SK-N-SH (cell line): Measurements from ENCODE around the gene PRKCH. TPM values are rescaled to one million over a fixed set of nuclear protein-coding genes. Genes with fewer than 3 reads are reported as not detected.

Experiments
- CTCF ChIA-PET: fragments of 300-600, 350-600 bp; formaldehyde crosslinking; extraction: SDS; loops from one replicate; lab custom pipeline; 2021; lab: Yijun Ruan, JAX
- POLR2A ChIA-PET: fragments of 350-600 bp; sonication (Branson Sonifier 250); formaldehyde crosslinking; extraction: SDS; loops from one replicate; lab custom pipeline; 2020; ENCODE audit warnings: antibody characterized with exemption, inconsistent platforms; lab: Yijun Ruan, JAX
- DNase-seq: peaks from one replicate; pipeline ENCODE4 v3.0.0; 2012
- H2AFZ ChIP-seq: fragments of 200-600 bp; sonication (generic); 2 replicates; pipeline ENCODE4 v1.8.1; 2016; ENCODE audit warnings: antibody characterized with exemption, mild to moderate bottlenecking, low read depth
- H3F3A ChIP-seq: fragments of 200-600 bp; sonication (generic); replicated peaks from 2 replicates; pipeline ENCODE3; 2016; ENCODE audit warnings: antibody characterized with exemption, mild to moderate bottlenecking; ENCODE audit not compliant: insufficient read depth
- H3K27ac ChIP-seq, 2 experiments: fragments of 200-500 bp in 1 of 2; fragments of 200-600 bp in 1 of 2; sonication (Bioruptor generic) in 1 of 2; sonication (generic), shearing (Covaris generic) in 1 of 2; 2 replicates each; pipeline versions ENCODE4 v1.5.1 to v1.6.1; 2014 to 2016; ENCODE audit warnings: low read depth in 2 of 2, inconsistent platforms in 1 of 2, low read length in 1 of 2, mild to moderate bottlenecking in 1 of 2, mixed read lengths in 1 of 2
- H3K27me3 ChIP-seq: fragments of 200-600 bp; sonication (generic), shearing (Covaris generic); 2 replicates; pipeline ENCODE4 v1.6.1; 2016; ENCODE audit warnings: mixed run types; ENCODE audit not compliant: insufficient read depth
- H3K36me3 ChIP-seq, 2 experiments: fragments of 200-500 bp in 1 of 2; fragments of 200-600 bp in 1 of 2; sonication (Bioruptor generic) in 1 of 2; sonication (generic) in 1 of 2; replicated peaks in 1 of 2; 2 replicates each; pipeline versions ENCODE3 to v1.5.1; 2014 to 2016; ENCODE audit warnings: low read length in 1 of 2, mild to moderate bottlenecking in 1 of 2; ENCODE audit not compliant: insufficient read depth in 2 of 2, control insufficient read depth in 1 of 2
- H3K4me1 ChIP-seq, 2 experiments: fragments of 200-500 bp in 1 of 2; fragments of 200-600 bp in 1 of 2; sonication (Bioruptor generic) in 1 of 2; sonication (generic), shearing (Covaris generic) in 1 of 2; 2 replicates each; pipeline versions ENCODE4 v1.5.1 to v1.6.1; 2014 to 2016; ENCODE audit warnings: low read depth in 1 of 2, low read length in 1 of 2, mixed run types in 1 of 2; ENCODE audit not compliant: insufficient read depth in 2 of 2, control insufficient read depth in 1 of 2
- H3K4me2 ChIP-seq: fragments of 200-600 bp; sonication (generic), shearing (Covaris generic); 2 replicates; pipeline ENCODE4 v1.6.1; 2017; ENCODE audit warnings: mixed run types
- H3K4me3 ChIP-seq, 2 experiments: fragments of 200-500 bp in 1 of 2; fragments of 200-600 bp in 1 of 2; sonication (Bioruptor generic) in 1 of 2; sonication (generic), shearing (Covaris generic) in 1 of 2; 2 replicates each; pipeline versions ENCODE4 v1.5.1 to v1.8.1; 2014 to 2016; ENCODE audit warnings: low read depth in 2 of 2, inconsistent platforms in 1 of 2, low read length in 1 of 2, mild to moderate bottlenecking in 1 of 2, mixed read lengths in 1 of 2, moderate library complexity in 1 of 2
- H3K79me2 ChIP-seq: fragments of 200-600 bp; sonication (generic); 2 replicates; pipeline ENCODE4 v1.8.1; 2017; ENCODE audit warnings: mild to moderate bottlenecking; ENCODE audit not compliant: insufficient read depth
- H3K9ac ChIP-seq: fragments of 200-600 bp; sonication (generic); 2 replicates; pipeline ENCODE4 v1.6.1; 2017; ENCODE audit warnings: mixed run types
- H3K9me2 ChIP-seq: fragments of 200-600 bp; sonication (generic); 2 replicates; pipeline ENCODE4 v1.6.1; 2017; ENCODE audit warnings: mixed run types
- H3K9me3 ChIP-seq: fragments of 200-600 bp; sonication (generic); 2 replicates; pipeline ENCODE4 v1.6.1; 2017; ENCODE audit warnings: mixed run types, mild to moderate bottlenecking, moderate library complexity
- H4K20me1 ChIP-seq: fragments of 200-600 bp; sonication (generic); 2 replicates; pipeline ENCODE4 v1.6.1; 2017; ENCODE audit warnings: mild to moderate bottlenecking, mixed run types; ENCODE audit not compliant: insufficient read depth
- CHD2 ChIP-seq: fragments of 150-350 bp; IDR thresholded peaks from 2 replicates; pipeline ENCODE4 v1.6.1; 2018; ENCODE audit warnings: low read length; ENCODE audit not compliant: partially characterized antibody
- ELF1 ChIP-seq: IDR thresholded peaks from 2 replicates; pipeline ENCODE4 v1.4.0; 2012
- EP300 ChIP-seq, 2 experiments: IDR thresholded peaks; 2 replicates each; pipeline versions ENCODE4 v1.4.0 to v1.6.1; 2012; ENCODE audit warnings: borderline replicate concordance in 1 of 2, low read depth in 1 of 2, low read length in 1 of 2
- EZH2phosphoT487 ChIP-seq: fragments of 200-600 bp; sonication (generic); IDR thresholded peaks from 2 replicates; pipeline ENCODE4 v1.6.1; 2017; ENCODE audit warnings: low read depth, mixed run types, mild to moderate bottlenecking, antibody characterized with exemption, moderate library complexity, borderline replicate concordance
- FOSL2 ChIP-seq: IDR thresholded peaks from 2 replicates; pipeline ENCODE4 v1.4.0; 2012; ENCODE audit warnings: low read depth, mild to moderate bottlenecking, moderate library complexity, borderline replicate concordance
- FOXJ3 ChIP-seq: sonication (generic); formaldehyde crosslinking; IDR thresholded peaks from 2 replicates; pipeline ENCODE4 v1.5.1; 2020; ENCODE audit warnings: mild to moderate bottlenecking, missing genetic modification reagents
- GABPA ChIP-seq: IDR thresholded peaks from 2 replicates; pipeline ENCODE4 v1.4.0; 2012; ENCODE audit warnings: low read depth, mild to moderate bottlenecking
- GATA2 ChIP-seq: sonication (generic); formaldehyde crosslinking; IDR thresholded peaks from 2 replicates; pipeline ENCODE4 v1.5.0; 2020; ENCODE audit warnings: mild to moderate bottlenecking, missing genetic modification reagents
- NRF1 ChIP-seq: IDR thresholded peaks from 2 replicates; pipeline ENCODE4 v1.6.1; 2012; ENCODE audit warnings: low read depth, mild to moderate bottlenecking, low read length
- RCOR1 ChIP-seq: fragments of 150-350 bp; IDR thresholded peaks from 2 replicates; pipeline ENCODE4 v1.6.1; 2017; ENCODE audit warnings: antibody characterized with exemption, low read length
- RFX5 ChIP-seq: IDR thresholded peaks from 2 replicates; pipeline ENCODE4 v1.6.1; 2012; ENCODE audit warnings: mild to moderate bottlenecking, improper control_type of control experiment, low read length
- RXRA ChIP-seq: IDR thresholded peaks from 2 replicates; pipeline ENCODE4 v1.4.0; 2012; ENCODE audit warnings: low read depth, mild to moderate bottlenecking, borderline replicate concordance
- WGBS: methylation state at CpG from one replicate; pipeline ENCODE4 v1.1.6; 2017; ENCODE audit warnings: low lambda C conversion rate; 5-methylcytosine and 5-hydroxymethylcytosine counted together
- polyA plus RNA-seq, 3 experiments: library from polyadenylated mRNA; depleted of rRNA; stranded (reverse); fragments of >200 nt; gene quantifications; 2 replicates each; pipeline ENCODE4 v1.2.3, GENCODE V29; 2012
- TF ChIP-seq, protein P1 (sequence below): IDR thresholded peaks from 2 replicates; pipeline ENCODE4 v1.4.0; 2012; ENCODE audit warnings: low read depth, borderline replicate concordance
- TF ChIP-seq, protein P2 (sequence below): IDR thresholded peaks from 2 replicates; pipeline ENCODE4 v1.6.1; 2012; ENCODE audit warnings: mild to moderate bottlenecking, low read depth, low read length, moderate library complexity

Gene PRKCH
- polyA plus RNA-seq, 1 of the 3 experiments (the other 2 are of a cell fraction): 4.2 TPM

DNA sequence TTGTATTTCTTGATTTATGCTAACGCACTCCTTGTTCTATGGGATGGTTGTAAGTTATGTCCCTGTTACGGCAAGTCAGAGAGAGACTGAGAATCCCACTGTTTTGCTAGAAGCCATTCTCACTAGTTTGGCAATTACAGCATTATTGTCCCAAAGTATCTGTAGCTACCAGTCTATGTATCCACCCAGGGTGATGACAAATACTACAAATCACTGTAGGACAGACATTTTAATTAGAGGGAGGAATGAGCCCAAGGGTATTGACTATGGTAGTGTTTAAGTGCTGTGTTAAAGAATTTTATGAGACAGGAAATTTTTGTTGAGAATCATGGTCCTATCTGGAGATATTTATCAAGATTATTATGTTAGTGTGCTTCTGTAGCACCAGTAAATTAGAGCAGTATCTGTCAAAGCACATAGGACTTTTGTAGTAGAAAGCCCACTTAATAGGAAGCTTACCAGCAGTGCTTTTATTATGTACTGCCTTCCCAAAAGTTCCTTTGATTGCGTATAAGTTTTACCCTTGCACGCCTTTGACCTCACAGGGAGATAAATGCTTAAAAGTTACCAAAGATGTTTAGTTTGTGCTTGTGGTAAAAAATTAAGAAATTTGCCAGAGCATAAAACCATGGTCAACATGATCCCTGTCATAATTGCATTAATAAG is 10.7 kb downstream of the PRKCH start:
- no peak overlapping the region for H3K9ac ChIP-seq

DNA sequence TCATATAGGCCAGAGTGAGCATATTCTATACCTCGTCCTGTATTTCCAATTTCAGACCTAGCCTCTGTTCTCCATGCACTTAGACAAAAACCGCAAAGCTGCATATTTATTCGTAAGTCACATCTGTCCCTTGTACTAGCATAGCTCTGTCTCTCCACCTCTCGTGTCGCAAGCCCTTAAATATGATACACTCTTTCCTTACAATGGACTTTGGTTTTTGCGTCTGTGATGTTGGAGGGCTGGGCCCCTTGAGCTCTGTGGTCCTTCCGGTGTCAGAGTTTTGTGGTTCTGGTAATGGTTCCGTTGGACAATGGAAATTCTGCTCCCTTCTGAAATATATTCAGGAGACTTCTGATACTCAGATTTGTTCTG is 11.3 kb downstream of the PRKCH start:
- no peaks in the 10 kb centered on the region for H4K20me1 ChIP-seq
- no peaks in the 10 kb centered on the region for H3K9me3 ChIP-seq
- no peak overlapping the region for H3K4me2 ChIP-seq
- no peaks in the 10 kb centered on the region for H3K4me1 ChIP-seq
- no peaks in the 10 kb centered on the region for H3K27me3 ChIP-seq
- H3K36me3 ChIP-seq: no peaks in the 10 kb centered on the region
- POLR2A ChIA-PET: no interaction called here
- H3K27ac ChIP-seq: no peak overlapping the region
- CTCF ChIA-PET: interaction anchor here (1.1 to 1.8 kb wide), 4 partner anchors 11 to 71 kb away, joined by 3 to 5 read pairs (median 4); partner anchors contain the start of gene PRKCH
- H3K9ac ChIP-seq: no peak overlapping the region
- H3F3A ChIP-seq: no peaks in the 10 kb centered on the region
- no peak overlapping the region for H2AFZ ChIP-seq
- no peaks in the 10 kb centered on the region for H3K9me2 ChIP-seq
- TF ChIP-seq GATA2 (CRISPR knock-in tag): no peak
- TF ChIP-seq EP300 (IDR thresholded peaks at IDR 0.05; ENCODE audit: borderline replicate concordance in 1 of 2, low read depth in 1 of 2, low read length in 1 of 2): no peak
- no peak for TF ChIP-seq FOXJ3 (CRISPR knock-in tag)
- TF ChIP-seq FOSL2: no peak
- TF ChIP-seq CHD2: no peak
- TF ChIP-seq RFX5: no peak
- TF ChIP-seq, protein P1, sequence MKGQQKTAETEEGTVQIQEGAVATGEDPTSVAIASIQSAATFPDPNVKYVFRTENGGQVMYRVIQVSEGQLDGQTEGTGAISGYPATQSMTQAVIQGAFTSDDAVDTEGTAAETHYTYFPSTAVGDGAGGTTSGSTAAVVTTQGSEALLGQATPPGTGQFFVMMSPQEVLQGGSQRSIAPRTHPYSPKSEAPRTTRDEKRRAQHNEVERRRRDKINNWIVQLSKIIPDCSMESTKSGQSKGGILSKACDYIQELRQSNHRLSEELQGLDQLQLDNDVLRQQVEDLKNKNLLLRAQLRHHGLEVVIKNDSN: no peak
- no peak for TF ChIP-seq EZH2phosphoT487
- H3K4me3 ChIP-seq: no peak overlapping the region
- H3K79me2 ChIP-seq: no peaks in the 10 kb centered on the region
- no peak for DNase-seq
- 75% methylated on average over 8 of the region's 8 CpGs for WGBS

More for the DNA sequence above, 10.7 kb downstream of the PRKCH start:
- POLR2A ChIA-PET: no interaction called here
- Histone ChIP-seq H3K4me3 (no peak overlapping the region), H3K27me3 (no peaks in the 10 kb centered on the region), H3K36me3 (no peaks in the 10 kb centered on the region), H3F3A (no peaks in the 10 kb centered on the region), H3K4me1 (no peaks in the 10 kb centered on the region), H3K79me2 (no peaks in the 10 kb centered on the region), H3K4me2 (no peak overlapping the region), H3K27ac (no peak overlapping the region), H4K20me1 (no peaks in the 10 kb centered on the region), H2AFZ (no peak overlapping the region), H3K9me2 (no peaks in the 10 kb centered on the region), H3K9me3 (no peaks in the 10 kb centered on the region)
- 76% methylated on average over 4 of the region's 4 CpGs for WGBS
- TF ChIP-seq GABPA (no peak), RXRA (no peak), NRF1 (no peak), ELF1 (no peak), RCOR1 (no peak)
- TF ChIP-seq, protein P2, sequence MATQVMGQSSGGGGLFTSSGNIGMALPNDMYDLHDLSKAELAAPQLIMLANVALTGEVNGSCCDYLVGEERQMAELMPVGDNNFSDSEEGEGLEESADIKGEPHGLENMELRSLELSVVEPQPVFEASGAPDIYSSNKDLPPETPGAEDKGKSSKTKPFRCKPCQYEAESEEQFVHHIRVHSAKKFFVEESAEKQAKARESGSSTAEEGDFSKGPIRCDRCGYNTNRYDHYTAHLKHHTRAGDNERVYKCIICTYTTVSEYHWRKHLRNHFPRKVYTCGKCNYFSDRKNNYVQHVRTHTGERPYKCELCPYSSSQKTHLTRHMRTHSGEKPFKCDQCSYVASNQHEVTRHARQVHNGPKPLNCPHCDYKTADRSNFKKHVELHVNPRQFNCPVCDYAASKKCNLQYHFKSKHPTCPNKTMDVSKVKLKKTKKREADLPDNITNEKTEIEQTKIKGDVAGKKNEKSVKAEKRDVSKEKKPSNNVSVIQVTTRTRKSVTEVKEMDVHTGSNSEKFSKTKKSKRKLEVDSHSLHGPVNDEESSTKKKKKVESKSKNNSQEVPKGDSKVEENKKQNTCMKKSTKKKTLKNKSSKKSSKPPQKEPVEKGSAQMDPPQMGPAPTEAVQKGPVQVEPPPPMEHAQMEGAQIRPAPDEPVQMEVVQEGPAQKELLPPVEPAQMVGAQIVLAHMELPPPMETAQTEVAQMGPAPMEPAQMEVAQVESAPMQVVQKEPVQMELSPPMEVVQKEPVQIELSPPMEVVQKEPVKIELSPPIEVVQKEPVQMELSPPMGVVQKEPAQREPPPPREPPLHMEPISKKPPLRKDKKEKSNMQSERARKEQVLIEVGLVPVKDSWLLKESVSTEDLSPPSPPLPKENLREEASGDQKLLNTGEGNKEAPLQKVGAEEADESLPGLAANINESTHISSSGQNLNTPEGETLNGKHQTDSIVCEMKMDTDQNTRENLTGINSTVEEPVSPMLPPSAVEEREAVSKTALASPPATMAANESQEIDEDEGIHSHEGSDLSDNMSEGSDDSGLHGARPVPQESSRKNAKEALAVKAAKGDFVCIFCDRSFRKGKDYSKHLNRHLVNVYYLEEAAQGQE: no peak
- DNase-seq: no peak
- CTCF ChIA-PET: interaction anchor here (1.1 to 1.8 kb wide), 4 partner anchors 10 to 72 kb away, joined by 3 to 5 read pairs (median 4); partner anchors contain the start of gene PRKCH
